GM19397 (cell line): Measurements from ENCODE around the gene HHIPL1.

Source experiments
- ATAC-seq: cut with Tn5 transposase; IDR thresholded peaks from one replicate; pipeline ENCODE4 v1.9.1; 2021; ENCODE audit warnings: mild to moderate bottlenecking, moderate library complexity; ENCODE audit not compliant: unreplicated experiment

Gene HHIPL1

GRCh38 chr14:99644723-99645544 is at the start of gene HHIPL1:
HHIPL1 (plus strand) TSS chr14:99645129; CDS start chr14:99645208, 79 bp downstream.
- no peak for ATAC-seq

GRCh38 chr14:99595524-99595923 is 49.4 kb upstream of the HHIPL1 start:
- no peak for ATAC-seq

GRCh38 chr14:99596071-99596627 is 48.8 kb upstream of the HHIPL1 start:
- ATAC-seq: no peak

- no peak for ATAC-seq
These were observed 48.2 kb upstream of the HHIPL1 start for GRCh38 chr14:99596772-99597171.

GRCh38 chr14:99597911-99598600 is 46.9 kb upstream of the HHIPL1 start:
- no peak for ATAC-seq

- ATAC-seq: no peak
These were observed 46.2 kb upstream of the HHIPL1 start for GRCh38 chr14:99598774-99599173.

GRCh38 chr14:99599393-99599792 is 45.5 kb upstream of the HHIPL1 start:
- ATAC-seq: no peak

GRCh38 chr14:99600232-99600888 is 44.6 kb upstream of the HHIPL1 start:
- ATAC-seq: no peak

GRCh38 chr14:99601361-99601831 is 43.5 kb upstream of the HHIPL1 start:
- no peak for ATAC-seq

GRCh38 chr14:99602054-99602787 is 42.7 kb upstream of the HHIPL1 start:
- no peak for ATAC-seq

- ATAC-seq: no peak
These were observed 42.0 kb upstream of the HHIPL1 start for GRCh38 chr14:99602788-99603415.

- ATAC-seq: no peak
These were observed 41.3 kb upstream of the HHIPL1 start, which contains the start of gene CCDC85C for GRCh38 chr14:99603471-99604277. CCDC85C (minus strand) TSS chr14:99604207; CDS start chr14:99603959, 248 bp downstream.

GRCh38 chr14:99604278-99604765 is 40.6 kb upstream of the HHIPL1 start:
- ATAC-seq: peak; percentile 90

- peak; percentile 24 for ATAC-seq
These were observed 40.1 kb upstream of the HHIPL1 start for GRCh38 chr14:99604766-99605298.

- ATAC-seq: no peak
These were observed 39.5 kb upstream of the HHIPL1 start for GRCh38 chr14:99605299-99605961.

- no peak for ATAC-seq
These were observed 38.6 kb upstream of the HHIPL1 start for GRCh38 chr14:99606359-99606758.

GRCh38 chr14:99608591-99608990 is 36.3 kb upstream of the HHIPL1 start:
- ATAC-seq: no peak
